Measurements from ENCODE around the gene MAP1S.

MAP1S gene

GRCh38 chr19:17684256-17684655 lies 35.0 kb upstream of the MAP1S start:
- Histone ChIP-seq H3K9ac (ENCODE audit: low read length) (no peak overlapping the region), H3K27me3 (ENCODE audit: control insufficient read depth, insufficient read depth, low read length) (no peaks in the 10 kb centered on the region)

GRCh38 chr19:17685451-17686022 lies 33.7 kb upstream of the MAP1S start:
- Histone ChIP-seq H3K36me3 (ENCODE audit: control insufficient read depth, low read depth, low read length) (no peaks in the 10 kb centered on the region), H3K9me3 (ENCODE audit: control insufficient read depth, low read depth, low read length) (no peaks in the 10 kb centered on the region), H3K9ac (ENCODE audit: low read length) (no peak overlapping the region), H3K27ac (ENCODE audit: low read length) (no peak overlapping the region), H3K27me3 (ENCODE audit: control insufficient read depth, insufficient read depth, low read length) (no peaks in the 10 kb centered on the region), H3K4me3 (ENCODE audit: low read length) (peak overlapping the region; percentile 78), H3K4me1 (ENCODE audit: control insufficient read depth, low read depth, low read length) (peaks cover 14% of the 10 kb centered on the region)

More at GRCh38 chr19:17684256-17684655, 35.0 kb upstream of the MAP1S start:
- Histone ChIP-seq H3K36me3 (ENCODE audit: control insufficient read depth, low read depth, low read length) (no peaks in the 10 kb centered on the region), H3K27ac (ENCODE audit: low read length) (no peak overlapping the region), H3K4me3 (ENCODE audit: low read length) (no peak overlapping the region), H3K4me1 (ENCODE audit: control insufficient read depth, low read depth, low read length) (peaks cover 23% of the 10 kb centered on the region), H3K9me3 (ENCODE audit: control insufficient read depth, low read depth, low read length) (no peaks in the 10 kb centered on the region)

GRCh38 chr19:17686023-17686521 lies 33.2 kb upstream of the MAP1S start:
- peak overlapping the region; percentile 78 for H3K4me3 ChIP-seq (ENCODE audit: low read length)
- peaks cover 13% of the 10 kb centered on the region for H3K4me1 ChIP-seq (ENCODE audit: control insufficient read depth, low read depth, low read length)
- no peaks in the 10 kb centered on the region for H3K36me3 ChIP-seq (ENCODE audit: control insufficient read depth, low read depth, low read length)
- peak overlapping the region; percentile 59 for H3K27ac ChIP-seq (ENCODE audit: low read length)
- peak overlapping the region; percentile 55 for H3K9ac ChIP-seq (ENCODE audit: low read length)
- H3K9me3 ChIP-seq (ENCODE audit: control insufficient read depth, low read depth, low read length): no peaks in the 10 kb centered on the region
- no peaks in the 10 kb centered on the region for H3K27me3 ChIP-seq (ENCODE audit: control insufficient read depth, insufficient read depth, low read length)

DNA sequence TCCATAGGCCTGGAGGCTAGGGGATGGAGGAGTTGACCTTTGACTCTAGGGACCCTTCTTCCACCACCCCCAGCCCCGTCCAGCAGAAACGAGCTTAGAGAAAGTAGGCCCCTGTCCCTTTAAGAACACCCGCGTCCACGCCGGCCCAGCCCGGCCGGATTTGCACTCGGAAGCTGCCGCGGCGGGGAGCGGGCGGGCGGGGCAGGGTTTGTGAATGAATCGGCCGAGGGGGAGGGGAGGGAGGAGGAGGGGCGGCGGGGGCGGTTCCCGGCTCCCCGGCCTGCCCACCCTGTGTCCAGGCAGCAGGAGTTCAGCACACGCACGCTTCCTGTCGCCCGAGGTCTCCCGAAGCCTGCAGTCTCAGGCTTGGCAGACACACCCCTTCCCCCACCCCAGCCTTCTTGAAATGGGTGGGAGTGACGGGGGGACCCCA lies 32.7 kb upstream of the MAP1S start:
- Histone ChIP-seq H3K36me3 (ENCODE audit: control insufficient read depth, low read depth, low read length) (no peaks in the 10 kb centered on the region), H3K27ac (ENCODE audit: low read length) (peak overlapping the region; percentile 59), H3K4me3 (ENCODE audit: low read length) (peak overlapping the region; percentile 78), H3K9me3 (ENCODE audit: control insufficient read depth, low read depth, low read length) (no peaks in the 10 kb centered on the region), H3K27me3 (ENCODE audit: control insufficient read depth, insufficient read depth, low read length) (no peaks in the 10 kb centered on the region), H3K4me1 (ENCODE audit: control insufficient read depth, low read depth, low read length) (peaks cover 10% of the 10 kb centered on the region), H3K9ac (ENCODE audit: low read length) (peak overlapping the region; percentile 55)

DNA sequence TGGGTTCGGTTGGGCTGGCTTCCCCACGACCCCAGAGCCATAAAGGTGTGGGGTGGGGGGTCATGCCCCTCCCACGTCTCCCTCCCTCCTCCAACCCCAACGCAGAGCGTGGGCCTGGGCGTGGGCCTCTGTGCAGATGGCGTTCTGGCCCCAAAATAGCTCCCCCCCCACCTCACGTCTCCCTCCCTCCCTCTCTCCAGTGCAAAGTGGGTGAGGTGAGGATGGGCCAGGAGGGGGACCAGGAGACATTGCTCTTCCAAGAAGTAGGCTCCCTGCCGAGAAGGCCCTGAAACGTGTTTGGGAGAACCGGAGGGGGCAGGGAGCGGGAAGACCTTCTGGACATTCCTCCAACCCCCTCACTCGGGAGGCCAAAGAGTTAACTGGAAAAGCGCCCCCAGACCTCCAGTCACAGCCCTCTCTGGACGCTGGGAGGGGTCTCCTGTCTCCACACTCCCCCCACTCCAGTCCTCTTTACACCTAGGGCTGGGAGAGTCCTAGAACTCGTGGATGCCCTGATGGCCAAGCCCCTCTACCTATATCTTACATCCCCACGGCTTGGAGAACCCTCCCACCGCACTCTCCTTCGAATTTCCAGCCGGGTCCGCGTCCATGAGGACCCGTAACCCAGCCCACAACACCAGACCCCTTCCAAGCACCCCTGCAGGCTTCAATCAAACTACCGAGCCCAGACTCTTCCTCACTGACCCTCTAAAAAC lies 32.0 kb upstream of the MAP1S start:
- Histone ChIP-seq H3K36me3 (ENCODE audit: control insufficient read depth, low read depth, low read length) (no peaks in the 10 kb centered on the region), H3K9me3 (ENCODE audit: control insufficient read depth, low read depth, low read length) (no peaks in the 10 kb centered on the region), H3K4me1 (ENCODE audit: control insufficient read depth, low read depth, low read length) (peaks cover 10% of the 10 kb centered on the region), H3K27ac (ENCODE audit: low read length) (peak overlapping the region; percentile 33), H3K4me3 (ENCODE audit: low read length) (peak overlapping the region; percentile 78), H3K27me3 (ENCODE audit: control insufficient read depth, insufficient read depth, low read length) (no peaks in the 10 kb centered on the region), H3K9ac (ENCODE audit: low read length) (peak overlapping the region; percentile 67)

GRCh38 chr19:17687857-17688784 lies 31.2 kb upstream of the MAP1S start, which contains the start of gene UNC13A:
TSS of gene UNC13A (minus strand) at chr19:17688354. CDS start at chr19:17688199, 155 bp downstream.
- no peaks in the 10 kb centered on the region for H3K36me3 ChIP-seq (ENCODE audit: control insufficient read depth, low read depth, low read length)
- peak within 1 kb of the TSS; percentile 67 for H3K9ac ChIP-seq (ENCODE audit: low read length)
- H3K4me1 ChIP-seq (ENCODE audit: control insufficient read depth, low read depth, low read length): peaks cover 10% of the 10 kb centered on the region
- peak within 1 kb of the TSS; percentile 33 for H3K27ac ChIP-seq (ENCODE audit: low read length)
- no peaks in the 10 kb centered on the region for H3K27me3 ChIP-seq (ENCODE audit: control insufficient read depth, insufficient read depth, low read length)
- H3K4me3 ChIP-seq (ENCODE audit: low read length): peak within 1 kb of the TSS; percentile 78
- no peaks in the 10 kb centered on the region for H3K9me3 ChIP-seq (ENCODE audit: control insufficient read depth, low read depth, low read length)

- peaks cover 10% of the 10 kb centered on the region for H3K4me1 ChIP-seq (ENCODE audit: control insufficient read depth, low read depth, low read length)
- H3K4me3 ChIP-seq (ENCODE audit: low read length): peak overlapping the region; percentile 78
- no peaks in the 10 kb centered on the region for H3K27me3 ChIP-seq (ENCODE audit: control insufficient read depth, insufficient read depth, low read length)
- no peaks in the 10 kb centered on the region for H3K9me3 ChIP-seq (ENCODE audit: control insufficient read depth, low read depth, low read length)
- no peaks in the 10 kb centered on the region for H3K36me3 ChIP-seq (ENCODE audit: control insufficient read depth, low read depth, low read length)
- no peak overlapping the region for H3K27ac ChIP-seq (ENCODE audit: low read length)
- H3K9ac ChIP-seq (ENCODE audit: low read length): no peak overlapping the region
These were observed 30.3 kb upstream of the MAP1S start for GRCh38 chr19:17688853-17689595.

- H3K36me3 ChIP-seq (ENCODE audit: control insufficient read depth, low read depth, low read length): no peaks in the 10 kb centered on the region
- no peak overlapping the region for H3K9ac ChIP-seq (ENCODE audit: low read length)
- H3K27ac ChIP-seq (ENCODE audit: low read length): no peak overlapping the region
- no peaks in the 10 kb centered on the region for H3K9me3 ChIP-seq (ENCODE audit: control insufficient read depth, low read depth, low read length)
- H3K4me1 ChIP-seq (ENCODE audit: control insufficient read depth, low read depth, low read length): peaks cover 5% of the 10 kb centered on the region
- no peaks in the 10 kb centered on the region for H3K27me3 ChIP-seq (ENCODE audit: control insufficient read depth, insufficient read depth, low read length)
- no peak overlapping the region for H3K4me3 ChIP-seq (ENCODE audit: low read length)
These were observed 26.7 kb upstream of the MAP1S start for GRCh38 chr19:17692566-17692965.

- Histone ChIP-seq H3K27me3 (ENCODE audit: control insufficient read depth, insufficient read depth, low read length) (no peaks in the 10 kb centered on the region), H3K9ac (ENCODE audit: low read length) (no peak overlapping the region), H3K27ac (ENCODE audit: low read length) (no peak overlapping the region), H3K36me3 (ENCODE audit: control insufficient read depth, low read depth, low read length) (no peaks in the 10 kb centered on the region), H3K4me3 (ENCODE audit: low read length) (no peak overlapping the region), H3K9me3 (ENCODE audit: control insufficient read depth, low read depth, low read length) (no peaks in the 10 kb centered on the region), H3K4me1 (ENCODE audit: control insufficient read depth, low read depth, low read length) (no peaks in the 10 kb centered on the region)
These were observed 24.1 kb upstream of the MAP1S start for GRCh38 chr19:17695198-17695597.

GRCh38 chr19:17703824-17704463 lies 15.3 kb upstream of the MAP1S start:
- Histone ChIP-seq H3K9me3 (ENCODE audit: control insufficient read depth, low read depth, low read length) (no peaks in the 10 kb centered on the region), H3K36me3 (ENCODE audit: control insufficient read depth, low read depth, low read length) (no peaks in the 10 kb centered on the region), H3K27me3 (ENCODE audit: control insufficient read depth, insufficient read depth, low read length) (peaks cover 4% of the 10 kb centered on the region), H3K9ac (ENCODE audit: low read length) (no peak overlapping the region), H3K27ac (ENCODE audit: low read length) (no peak overlapping the region), H3K4me1 (ENCODE audit: control insufficient read depth, low read depth, low read length) (no peaks in the 10 kb centered on the region), H3K4me3 (ENCODE audit: low read length) (no peak overlapping the region)

All from iPS-18a (cell line).